Kidney glomerular epithelial cell (primary cell): ENCODE measurements around the gene PLAAT3.
"Not testable (repeated sequence)": the region's sequence is repeated elsewhere in the genome, so short reads cannot be mapped to it uniquely, and the experiment has no call there.

Experiments used
- DNase-seq: peaks from one replicate; lab custom pipeline; 2025; lab: John Stamatoyannopoulos, UW

The PLAAT3 gene

GRCh38 chr11:63608353-63609345, 5.6 kb downstream of the PLAAT3 start:
- DNase-seq: peak; percentile 94

- DNase-seq: no peak
Measured at GRCh38 chr11:63603180-63603518, 11.1 kb downstream of the PLAAT3 start.

- not testable (repeated sequence) for DNase-seq
Measured at GRCh38 chr11:63602290-63603179, 11.7 kb downstream of the PLAAT3 start.

- peak; percentile 90 for DNase-seq
Measured at GRCh38 chr11:63599211-63600122, 14.8 kb downstream of the PLAAT3 start.

GRCh38 chr11:63598556-63598955, 15.7 kb downstream of the PLAAT3 start:
- DNase-seq: no peak

- no peak for DNase-seq
Measured at GRCh38 chr11:63595296-63595695, 18.9 kb downstream of the PLAAT3 start.

- peak; percentile 24 for DNase-seq
Measured at GRCh38 chr11:63592975-63593395, 21.2 kb downstream of the PLAAT3 start.

GRCh38 chr11:63590024-63590788, 24.0 kb downstream of the PLAAT3 start:
- DNase-seq: no peak

- DNase-seq: no peak
Measured at GRCh38 chr11:63589000-63589399, 25.2 kb downstream of the PLAAT3 start.

- no peak for DNase-seq
Measured at GRCh38 chr11:63586451-63587166, 27.6 kb downstream of the PLAAT3 start.

GRCh38 chr11:63583357-63583677, 30.9 kb downstream of the PLAAT3 start:
- no peak for DNase-seq

GRCh38 chr11:63581224-63581623, 33.0 kb downstream of the PLAAT3 start:
- DNase-seq: not testable (repeated sequence)

GRCh38 chr11:63578882-63579281, 35.4 kb downstream of the PLAAT3 start:
- DNase-seq: not testable (repeated sequence)

GRCh38 chr11:63574856-63575602, 39.2 kb downstream of the PLAAT3 start:
- no peak for DNase-seq

- DNase-seq: peak; percentile 26
Measured at GRCh38 chr11:63573881-63574855, 40.1 kb downstream of the PLAAT3 start.

- no peak for DNase-seq
Measured at GRCh38 chr11:63572026-63572688, 42.1 kb downstream of the PLAAT3 start.

- no peak for DNase-seq
Measured at GRCh38 chr11:63569570-63569969, 44.7 kb downstream of the PLAAT3 start.
